ENCODE data around the gene MARS1. TPM values are rescaled to one million over a fixed set of nuclear protein-coding genes. Genes with fewer than 3 reads are reported as not detected.

Gene MARS1
- total and polyA plus RNA-seq, 12 donors = 56.7 to 108 (median 75.6) TPM

DNA sequence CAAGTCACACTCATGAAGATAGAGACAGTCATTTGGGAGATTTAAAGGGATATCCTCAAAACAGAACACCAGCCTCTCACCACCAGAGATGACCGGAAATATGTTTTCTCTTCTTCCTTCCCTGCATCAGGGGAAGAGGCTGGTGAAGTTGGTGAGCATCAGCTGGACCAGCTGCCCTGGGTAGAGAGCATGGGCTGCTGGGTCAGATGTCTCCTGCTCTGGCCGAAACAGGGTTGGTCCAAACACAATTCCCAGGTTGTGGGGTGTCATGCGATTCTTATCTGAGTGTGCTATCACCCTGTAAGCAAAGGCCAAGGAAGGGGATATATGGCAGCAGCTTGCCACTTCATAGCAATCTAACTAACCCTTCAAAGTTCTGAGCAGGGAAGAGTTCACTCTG lies 15.5 kb upstream of the MARS1 start:
- peaks cover 0 to 36% (median 16%) of the 10 kb centered on the region in 9 donors for H3K4me1 ChIP-seq
- no peaks in the 10 kb centered on the region for H3K9me3 ChIP-seq
- intact Hi-C loops (cut with DNase I) = no loop called here
- H3K27me3 ChIP-seq = peaks cover 9 to 78% (median 67%) of the 10 kb centered on the region in 7 donors
- H3K27ac ChIP-seq = no peak overlapping the region
- peaks cover 0 to 65% (median 0%) of the 10 kb centered on the region in 9 donors for H3K36me3 ChIP-seq
- TF ChIP-seq, protein P1, sequence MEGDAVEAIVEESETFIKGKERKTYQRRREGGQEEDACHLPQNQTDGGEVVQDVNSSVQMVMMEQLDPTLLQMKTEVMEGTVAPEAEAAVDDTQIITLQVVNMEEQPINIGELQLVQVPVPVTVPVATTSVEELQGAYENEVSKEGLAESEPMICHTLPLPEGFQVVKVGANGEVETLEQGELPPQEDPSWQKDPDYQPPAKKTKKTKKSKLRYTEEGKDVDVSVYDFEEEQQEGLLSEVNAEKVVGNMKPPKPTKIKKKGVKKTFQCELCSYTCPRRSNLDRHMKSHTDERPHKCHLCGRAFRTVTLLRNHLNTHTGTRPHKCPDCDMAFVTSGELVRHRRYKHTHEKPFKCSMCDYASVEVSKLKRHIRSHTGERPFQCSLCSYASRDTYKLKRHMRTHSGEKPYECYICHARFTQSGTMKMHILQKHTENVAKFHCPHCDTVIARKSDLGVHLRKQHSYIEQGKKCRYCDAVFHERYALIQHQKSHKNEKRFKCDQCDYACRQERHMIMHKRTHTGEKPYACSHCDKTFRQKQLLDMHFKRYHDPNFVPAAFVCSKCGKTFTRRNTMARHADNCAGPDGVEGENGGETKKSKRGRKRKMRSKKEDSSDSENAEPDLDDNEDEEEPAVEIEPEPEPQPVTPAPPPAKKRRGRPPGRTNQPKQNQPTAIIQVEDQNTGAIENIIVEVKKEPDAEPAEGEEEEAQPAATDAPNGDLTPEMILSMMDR (IDR thresholded peaks at IDR 0.05) = no peak
- ATAC-seq (no peak), DNase-seq (no peak)
- 81 to 82% methylated on average over 3 of the region's 3 CpGs for WGBS, 2 donors
- no peak overlapping the region for H3K4me3 ChIP-seq

DNA sequence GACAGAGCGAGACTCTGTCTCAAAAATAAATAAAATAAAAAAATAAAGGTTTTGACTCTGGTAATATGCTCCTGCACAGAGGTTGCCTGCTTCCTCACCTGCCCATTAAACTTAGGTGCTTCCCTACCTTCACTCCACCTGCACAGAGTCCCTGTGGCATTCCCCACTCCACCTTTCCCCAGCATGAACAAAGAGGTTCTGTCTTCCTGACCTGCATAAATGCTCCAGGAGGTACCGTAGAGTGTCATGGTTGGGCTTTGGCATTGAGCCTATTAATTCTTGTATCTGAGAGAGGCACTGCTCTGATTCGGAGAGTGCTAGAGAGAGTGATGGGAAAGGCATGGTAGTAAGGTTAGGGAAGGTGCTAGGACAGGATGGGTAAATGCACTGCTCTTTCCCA lies 14.5 kb upstream of the MARS1 start:
- TF ChIP-seq, protein P1 (IDR thresholded peaks at IDR 0.05) = no peak
- Histone ChIP-seq H3K4me1 (peaks cover 0 to 42% (median 16%) of the 10 kb centered on the region in 9 donors), H3K27ac (no peak overlapping the region), H3K27me3 (peaks cover 9 to 78% (median 66%) of the 10 kb centered on the region in 7 donors), H3K36me3 (peaks cover 0 to 65% (median 0%) of the 10 kb centered on the region in 9 donors), H3K9me3 (no peaks in the 10 kb centered on the region), H3K4me3 (no peak overlapping the region)
- ATAC-seq (no peak), DNase-seq (no peak)
- WGBS, 2 donors = 32 to 39% methylated on average over 3 of the region's 3 CpGs
- intact Hi-C loops (cut with DNase I) = no loop called here

DNA sequence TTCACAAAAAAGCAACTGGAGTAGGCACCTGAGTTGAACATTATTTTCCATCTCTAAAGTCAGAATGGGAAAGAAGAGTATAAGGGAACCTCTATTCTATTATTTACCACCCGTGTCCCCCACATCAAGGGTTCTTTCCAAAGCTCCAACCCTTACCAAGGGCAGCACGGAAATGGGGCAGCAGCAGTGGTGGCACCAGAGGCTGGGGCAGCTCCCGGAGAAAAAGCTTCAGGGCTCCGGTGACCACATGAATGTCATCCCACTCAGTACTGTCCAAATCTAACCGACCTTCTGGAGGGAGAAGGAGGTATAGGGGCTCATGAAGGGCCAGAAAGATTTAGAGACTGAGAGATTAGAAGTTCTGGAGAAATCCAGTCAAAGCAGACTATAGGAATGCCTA lies 14.0 kb upstream of the MARS1 start:
- H3K27ac ChIP-seq = no peak overlapping the region
- intact Hi-C loops (cut with DNase I) = no loop called here
- H3K27me3 ChIP-seq = peaks cover 9 to 78% (median 62%) of the 10 kb centered on the region in 7 donors
- no peak overlapping the region for H3K4me3 ChIP-seq
- no peaks in the 10 kb centered on the region for H3K9me3 ChIP-seq
- 86 to 92% methylated on average over 5 of the region's 5 CpGs for WGBS, 2 donors
- no peak for DNase-seq
- peaks cover 0 to 47% (median 16%) of the 10 kb centered on the region in 9 donors for H3K4me1 ChIP-seq
- peaks cover 0 to 61% (median 0%) of the 10 kb centered on the region in 9 donors for H3K36me3 ChIP-seq
- ATAC-seq = no peak
- TF ChIP-seq, protein P1 (IDR thresholded peaks at IDR 0.05) = no peak

DNA sequence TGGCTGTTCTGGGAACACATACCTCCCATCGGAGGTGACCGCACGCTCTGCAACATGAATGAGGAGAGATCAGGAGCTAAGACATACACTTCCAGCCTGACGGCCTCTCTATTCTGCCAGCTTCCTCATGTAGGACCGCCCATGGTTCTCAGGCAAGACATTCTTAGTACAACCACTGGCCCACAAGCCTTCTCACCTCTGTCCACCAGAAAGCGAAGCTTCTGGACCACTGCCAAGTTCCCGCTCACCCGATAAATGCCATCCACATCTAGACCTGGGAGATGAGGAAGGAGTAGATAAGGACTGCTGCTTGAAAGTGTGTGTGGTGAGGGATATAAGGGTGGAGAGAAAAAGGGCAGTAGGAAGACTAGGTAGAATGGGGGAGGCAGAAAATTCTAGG lies 13.4 kb upstream of the MARS1 start:
- ATAC-seq (no peak), DNase-seq (no peak)
- Histone ChIP-seq H3K36me3 (peaks cover 0 to 55% (median 0%) of the 10 kb centered on the region in 9 donors), H3K9me3 (no peaks in the 10 kb centered on the region), H3K27me3 (peaks cover 9 to 83% (median 62%) of the 10 kb centered on the region in 7 donors), H3K4me1 (peaks cover 0 to 53% (median 16%) of the 10 kb centered on the region in 9 donors), H3K27ac (no peak overlapping the region), H3K4me3 (no peak overlapping the region)
- TF ChIP-seq, protein P1 (IDR thresholded peaks at IDR 0.05) = no peak
- 65 to 69% methylated on average over 8 of the region's 8 CpGs for WGBS, 2 donors
- intact Hi-C loops (cut with DNase I) = no loop called here
